Myocyte (in vitro differentiated cells): ENCODE measurements around the gene ZDHHC16. TPM values are rescaled to one million over a fixed set of nuclear protein-coding genes. Genes with fewer than 3 reads are reported as not detected.
"Not testable (repeated sequence)": the region's sequence is repeated elsewhere in the genome, so short reads cannot be mapped to it uniquely, and the experiment has no call there.

Experiments used
- DNase-seq: peaks from one replicate; pipeline ENCODE4 v3.0.0-alpha.2; 2012; ENCODE audit warnings: low read depth
- total RNA-seq: library from RNA; depleted of rRNA; stranded (reverse); fragments of >200 nt; gene quantifications from 2 replicates; pipeline ENCODE4 v1.2.3, GENCODE V29; 2014

Gene ZDHHC16
- total RNA-seq, 1 donor from 2014 or later, result 42.1 TPM

DNA sequence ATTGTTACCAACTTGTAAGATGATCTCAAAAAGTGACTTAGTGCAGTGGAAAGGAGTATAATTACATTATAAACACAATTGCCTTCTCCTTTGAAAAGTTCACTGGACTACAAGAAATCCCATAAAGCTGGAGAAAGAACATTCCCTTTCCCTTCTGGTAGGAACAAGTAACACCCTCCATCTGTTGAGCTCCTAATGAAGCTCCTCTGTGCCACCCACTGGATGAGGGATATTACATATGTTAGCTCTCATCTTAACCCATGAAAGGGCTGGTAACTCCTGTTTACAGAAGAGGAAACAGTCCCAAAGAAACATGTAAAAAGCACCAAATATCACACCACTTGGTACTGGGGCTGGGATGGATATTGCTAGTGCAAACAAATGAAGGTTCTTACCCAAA, 11.9 kb upstream of the ZDHHC16 start:
- no peak for DNase-seq

DNA sequence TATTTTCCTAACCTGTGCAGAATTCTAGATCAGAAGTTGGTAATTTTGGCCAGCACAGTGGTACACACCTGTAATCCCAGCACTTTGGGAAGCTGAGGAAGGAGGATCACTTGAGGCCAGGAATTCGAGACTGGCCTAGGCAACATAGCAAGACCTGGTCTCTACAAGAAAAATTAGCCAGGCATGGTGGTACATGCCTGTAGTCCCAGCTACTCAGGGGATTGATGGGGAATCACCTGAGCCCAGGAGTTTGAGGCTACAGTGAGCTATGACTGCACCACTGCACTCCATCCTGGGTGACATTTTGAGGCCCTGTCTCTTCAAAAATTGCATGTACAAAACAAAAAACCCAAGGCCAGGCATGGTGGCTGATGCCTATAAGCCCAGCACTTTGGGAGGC, 11.4 kb upstream of the ZDHHC16 start:
- DNase-seq, result no peak

GRCh38 chr10:97435211-97435610, 10.8 kb upstream of the ZDHHC16 start:
- DNase-seq, result no peak

GRCh38 chr10:97442277-97442676, 3.7 kb upstream of the ZDHHC16 start:
- no peak for DNase-seq

GRCh38 chr10:97444212-97444611, 1.8 kb upstream of the ZDHHC16 start:
- DNase-seq, result no peak

DNA sequence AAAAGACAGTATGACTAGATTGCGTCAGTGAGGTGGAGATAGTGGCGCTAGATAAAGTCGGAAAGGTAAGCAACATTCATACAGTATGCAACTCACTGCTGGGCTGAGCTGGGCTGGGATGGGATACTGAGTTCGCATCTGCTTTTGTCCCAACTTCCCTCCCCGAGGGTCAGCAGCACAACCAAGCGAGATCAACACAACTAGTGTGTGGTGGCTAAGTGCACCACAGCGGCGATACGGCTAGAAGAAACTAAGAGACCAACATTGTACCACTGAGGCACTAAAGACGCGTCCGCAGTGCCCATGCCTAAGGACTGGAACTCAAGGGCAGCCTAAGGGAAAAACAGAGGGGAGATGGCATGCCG, 636 bp upstream of the ZDHHC16 start:
- no peak for DNase-seq

GRCh38 chr10:97450828-97451227, 4.9 kb downstream of the ZDHHC16 start:
- DNase-seq, result no peak

GRCh38 chr10:97451605-97452004, 5.6 kb downstream of the ZDHHC16 start:
- DNase-seq, result no peak

- no peak for DNase-seq
Measured at GRCh38 chr10:97452352-97452751, 6.4 kb downstream of the ZDHHC16 start.

DNA sequence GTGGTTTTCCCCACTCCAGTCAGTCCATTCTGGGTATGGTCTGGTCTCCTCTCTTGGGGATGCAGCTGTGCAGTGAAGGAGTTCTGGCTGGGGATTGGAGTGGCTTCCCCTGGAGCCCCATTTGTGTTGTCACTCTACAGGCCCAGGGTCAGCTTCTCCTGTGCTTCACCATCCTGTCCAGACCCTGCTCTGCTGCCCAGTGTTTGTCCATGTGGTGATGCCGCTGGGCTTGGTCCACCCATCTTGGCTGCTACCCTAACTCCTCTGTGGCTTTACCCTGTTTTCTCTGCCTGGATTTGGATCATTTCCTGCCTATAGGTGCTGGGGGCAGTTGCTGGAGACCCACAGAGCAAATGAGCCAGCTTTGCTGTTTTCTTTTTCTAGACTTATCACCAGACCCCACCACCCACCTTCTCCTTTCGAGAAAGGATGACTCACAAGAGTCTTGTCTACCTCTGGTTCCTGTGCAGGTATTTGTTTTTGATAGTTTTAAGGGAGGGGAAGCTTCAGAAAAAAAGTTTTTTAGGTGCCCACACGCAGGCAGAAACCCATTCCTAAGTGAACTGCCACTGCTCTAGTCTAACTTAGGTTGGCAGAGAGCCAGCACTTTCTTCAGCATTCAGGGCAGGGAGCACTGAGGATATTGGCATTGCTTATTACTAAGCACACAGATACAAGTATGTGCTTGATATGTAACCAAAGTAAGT, 8.5 kb downstream of the ZDHHC16 start:
- DNase-seq, result peak; percentile 43

DNA sequence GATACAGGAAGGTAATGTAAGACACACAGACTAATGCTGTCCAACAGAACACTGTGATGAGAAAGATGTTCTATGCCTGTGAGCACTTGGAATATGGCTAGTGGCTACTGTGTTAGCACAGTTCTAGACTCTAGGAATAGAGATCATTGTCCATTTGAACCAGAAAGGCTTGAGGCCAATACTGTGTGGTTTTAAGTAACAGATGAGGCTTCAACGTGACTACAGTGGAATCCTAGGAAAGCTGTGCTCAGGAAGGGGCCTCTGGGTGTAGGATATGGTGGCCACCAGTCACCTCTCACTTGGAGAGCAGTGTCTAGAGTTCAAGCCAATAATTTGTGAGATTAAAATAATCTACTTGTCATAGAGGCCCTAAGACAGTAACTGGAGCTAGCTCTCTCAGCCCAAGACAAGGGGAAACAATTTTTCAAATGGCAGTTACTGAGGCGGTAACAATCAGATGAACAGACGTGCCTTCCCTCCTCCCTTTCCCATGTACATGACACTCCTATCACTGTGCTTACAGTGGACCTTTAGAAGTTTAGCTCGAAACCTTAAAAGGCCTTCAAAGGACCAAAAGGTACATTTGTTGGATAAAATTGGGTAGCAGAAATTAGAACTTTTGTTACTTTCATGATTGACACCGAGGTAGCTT, 10.2 kb downstream of the ZDHHC16 start:
- peak; percentile 33 for DNase-seq

DNA sequence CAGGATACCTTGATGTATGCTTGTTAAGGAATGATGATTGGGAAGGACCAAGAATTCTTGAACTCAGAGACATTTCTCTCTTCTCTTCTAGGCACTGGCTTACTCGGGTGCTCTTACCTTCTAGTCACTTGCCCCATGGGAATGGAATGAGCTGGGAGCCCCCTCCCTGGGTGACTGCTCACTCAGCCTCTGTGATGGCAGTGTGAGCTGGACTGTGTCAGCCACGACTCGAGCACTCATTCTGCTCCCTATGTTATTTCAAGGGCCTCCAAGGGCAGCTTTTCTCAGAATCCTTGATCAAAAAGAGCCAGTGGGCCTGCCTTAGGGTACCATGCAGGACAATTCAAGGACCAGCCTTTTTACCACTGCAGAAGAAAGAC, 10.7 kb downstream of the ZDHHC16 start:
- DNase-seq, result no peak

DNA sequence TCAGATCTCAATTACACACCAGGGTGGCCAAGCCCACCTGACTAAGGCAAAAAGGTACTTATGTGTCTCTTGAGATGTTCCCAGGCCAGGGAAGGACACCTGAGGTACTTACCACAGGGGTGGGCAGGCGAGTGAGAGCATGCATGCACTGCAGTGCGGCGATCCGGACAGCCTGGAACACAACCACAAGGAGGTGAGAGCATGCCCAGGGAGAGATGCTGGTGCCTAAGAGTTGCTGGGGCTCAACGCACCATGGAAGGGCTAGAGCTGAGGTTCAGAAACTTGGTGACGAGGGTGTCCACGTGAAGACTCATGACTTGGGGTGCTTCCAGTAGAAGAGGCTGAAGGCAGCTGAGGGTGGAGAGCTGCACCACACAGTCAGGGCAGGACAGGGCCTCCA, 13.1 kb downstream of the ZDHHC16 start:
- no peak for DNase-seq

- DNase-seq, result no peak
Measured at GRCh38 chr10:97459933-97460332, 14.0 kb downstream of the ZDHHC16 start.

GRCh38 chr10:97462309-97462708, 16.3 kb downstream of the ZDHHC16 start:
- no peak for DNase-seq

DNA sequence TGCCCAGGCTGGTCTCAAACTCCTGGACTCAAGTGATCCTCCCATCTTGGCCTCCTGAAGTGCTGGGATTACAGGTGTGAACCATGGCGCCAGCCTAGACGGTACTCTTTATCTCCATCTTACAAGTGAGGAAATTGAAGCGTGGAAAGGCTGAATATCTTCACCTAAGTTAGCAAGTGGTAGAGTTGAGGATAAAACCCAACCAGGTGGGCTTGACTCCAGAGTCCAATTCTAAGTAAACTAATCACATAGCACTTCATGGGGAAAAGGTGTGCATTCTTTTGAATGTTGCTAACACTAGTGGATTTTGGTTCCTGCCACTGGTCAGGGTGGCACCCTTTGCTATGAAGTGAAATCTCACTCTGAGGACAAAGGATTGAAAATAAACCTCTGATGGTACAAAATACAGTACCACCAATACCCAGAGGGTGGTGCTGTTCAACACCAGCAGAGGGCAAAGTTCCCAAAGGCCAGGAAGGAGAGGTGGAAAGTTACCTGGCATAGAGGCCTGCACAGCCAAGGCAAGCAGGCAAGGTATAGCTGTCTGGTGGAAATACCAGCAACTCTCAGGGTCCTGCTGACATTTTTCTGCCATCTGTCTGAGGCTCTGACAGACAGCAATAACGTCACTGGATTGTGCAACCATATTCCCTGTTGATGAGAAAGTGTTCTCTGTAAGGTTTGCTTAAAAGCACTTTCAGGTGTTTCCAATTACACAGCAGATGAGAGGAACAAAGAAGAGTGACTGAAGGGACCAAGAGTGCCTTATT, 17.6 kb downstream of the ZDHHC16 start:
- peak; percentile 66 for DNase-seq

DNA sequence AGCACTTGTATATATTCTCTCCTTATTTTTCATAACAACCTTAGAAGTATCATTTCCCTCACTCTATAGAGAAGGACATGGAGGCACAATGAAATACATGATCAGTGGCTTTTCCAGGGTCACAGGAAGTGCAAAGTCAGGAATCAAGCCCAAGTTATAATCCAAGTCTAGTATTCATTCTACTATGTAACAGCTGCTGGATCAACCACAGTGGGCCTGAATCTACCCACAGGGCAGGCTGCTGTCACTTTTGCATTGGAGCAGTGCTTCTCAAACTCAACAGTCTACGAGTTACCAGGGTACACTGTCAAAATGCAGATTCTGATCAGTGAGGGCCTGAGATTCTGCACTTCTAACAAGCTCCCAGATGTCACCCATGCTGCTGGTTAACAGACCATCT, 18.3 kb downstream of the ZDHHC16 start:
- DNase-seq, result peak; percentile 79

DNA sequence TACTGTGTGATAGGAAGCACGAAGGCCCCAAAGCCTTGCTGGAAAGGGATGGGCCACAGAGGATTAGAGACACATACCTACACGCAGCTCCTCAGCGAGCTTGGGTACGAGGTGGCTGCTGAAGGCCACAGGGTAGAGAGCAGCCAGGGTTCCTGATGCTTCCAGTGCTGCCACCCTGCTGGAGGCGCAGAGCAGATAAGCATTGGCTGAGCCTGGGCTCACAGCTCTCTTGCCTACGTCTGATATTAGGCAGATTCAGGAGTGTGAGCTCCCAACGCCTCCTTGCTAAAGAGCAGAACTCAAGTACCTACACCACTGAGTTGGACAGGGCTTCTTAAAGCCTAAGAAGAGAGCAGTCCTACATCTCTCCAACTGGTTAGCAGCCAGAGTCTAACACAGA, 20.0 kb downstream of the ZDHHC16 start:
- no peak for DNase-seq

DNA sequence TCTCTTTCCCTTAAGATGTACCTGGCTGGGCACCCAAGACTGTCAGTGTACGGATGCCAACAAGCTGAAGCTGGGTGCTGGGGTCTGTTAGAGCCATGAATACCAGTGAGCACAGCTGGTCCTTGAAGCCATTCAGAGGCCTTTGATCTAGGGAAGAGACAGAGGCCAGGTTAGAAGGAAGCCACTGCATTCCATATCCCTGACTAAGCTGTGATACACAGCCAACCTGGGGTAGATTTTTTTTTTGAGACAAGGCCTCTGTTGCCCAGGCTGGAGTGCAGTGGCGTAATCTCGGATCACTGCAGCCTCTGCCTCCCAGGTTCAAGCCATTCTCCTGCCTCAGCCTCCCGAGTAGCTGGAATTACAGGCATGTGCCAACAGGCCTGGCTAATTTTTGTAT, 20.8 kb downstream of the ZDHHC16 start:
- DNase-seq, result peak; percentile 35

DNA sequence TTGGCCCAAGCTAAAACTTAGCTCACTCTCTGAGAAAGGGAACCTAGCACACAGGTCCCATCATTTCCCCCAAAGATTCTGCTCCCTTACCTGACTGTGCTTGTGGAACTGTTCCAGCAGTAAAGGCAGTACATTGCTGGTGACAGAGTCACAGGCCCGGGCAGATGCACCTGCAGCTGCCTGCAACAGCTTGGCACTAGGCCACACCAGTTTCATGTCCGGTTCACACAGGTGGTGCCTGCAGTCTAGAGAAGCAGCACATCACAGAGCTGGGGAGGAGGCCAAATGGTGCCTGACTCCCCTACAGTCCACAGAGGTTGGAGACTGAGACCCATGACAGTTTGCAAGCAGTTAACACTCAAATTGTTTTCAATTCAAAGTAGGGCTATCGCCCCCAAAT, 22.2 kb downstream of the ZDHHC16 start:
- DNase-seq, result no peak

DNA sequence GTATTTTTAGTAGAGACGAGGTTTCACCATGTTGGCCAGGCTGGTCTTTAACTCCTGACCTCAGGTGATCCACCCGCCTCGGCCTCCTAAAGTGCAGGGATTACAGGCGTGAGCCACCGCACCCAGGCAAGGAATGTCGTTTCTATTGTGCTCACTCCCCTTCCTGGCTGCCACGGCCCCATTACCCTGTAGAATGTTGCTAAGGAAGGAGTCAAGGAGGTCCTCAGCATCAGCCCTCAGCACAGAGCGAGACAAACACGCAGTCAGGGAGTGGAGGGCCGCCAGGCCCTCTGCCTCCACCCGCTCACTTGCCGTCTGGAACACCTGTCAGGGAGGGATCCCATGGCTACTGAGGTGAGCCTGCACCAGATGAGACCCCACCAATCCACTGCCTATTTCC, 22.8 kb downstream of the ZDHHC16 start:
- not testable (repeated sequence) for DNase-seq

- no peak for DNase-seq
Measured at GRCh38 chr10:97474918-97475317, 28.9 kb downstream of the ZDHHC16 start.
